HepG2 (cell line): ENCODE data around the gene MMP17. TPM values are rescaled to one million over a fixed set of nuclear protein-coding genes. Genes with fewer than 3 reads are reported as not detected.

Source experiments
- DMTF1 ChIP-seq: sonication (generic); formaldehyde crosslinking; IDR thresholded peaks from 2 replicates; pipeline ENCODE4 v1.4.0; 2020; ENCODE audit warnings: mild to moderate bottlenecking, missing genetic modification reagents
- HNF4A ChIP-seq: sonication (generic); formaldehyde crosslinking; IDR thresholded peaks from 2 replicates; pipeline ENCODE4 v1.4.0; 2020; ENCODE audit warnings: missing genetic modification reagents
- MEIS2 ChIP-seq: sonication (generic); formaldehyde crosslinking; IDR thresholded peaks from 2 replicates; pipeline ENCODE4 v1.9.0; 2021; ENCODE audit warnings: mild to moderate bottlenecking, missing genetic modification reagents
- PPARG ChIP-seq: conservative IDR thresholded peaks from 2 replicates; pipeline ENCODE4 v1.6.1; 2016; ENCODE audit warnings: missing biosample characterization, missing genetic modification reagents
- TRIM22 ChIP-seq: fragments of 450-650 bp; IDR thresholded peaks from 2 replicates; pipeline ENCODE4 v1.6.1; 2017
- ZBTB10 ChIP-seq: sonication (generic); formaldehyde crosslinking; IDR thresholded peaks from 2 replicates; pipeline ENCODE4 v1.4.0; 2020; ENCODE audit warnings: missing genetic modification reagents, borderline replicate concordance
- ZNF713 ChIP-seq: sonication (generic); formaldehyde crosslinking; IDR thresholded peaks from 2 replicates; pipeline ENCODE4 v1.4.0; 2020; ENCODE audit warnings: mild to moderate bottlenecking, missing genetic modification reagents
- ZNF800 ChIP-seq: sonication (generic); formaldehyde crosslinking; IDR thresholded peaks from 2 replicates; pipeline ENCODE4 v1.4.0; 2020; ENCODE audit warnings: missing genetic modification reagents
- ZNF841 ChIP-seq: sonication (generic); formaldehyde crosslinking; IDR thresholded peaks from 2 replicates; pipeline ENCODE4 v1.8.1; 2023; ENCODE audit warnings: missing genetic modification reagents, borderline replicate concordance
- polyA plus RNA-seq, 8 experiments: library from polyadenylated mRNA; depleted of rRNA in 3 of 8; stranded (reverse) in 7 of 8; unstranded in 1 of 8; fragments of >200 nt; fragmentation: Illumina TruSeq in 4 of 8; extraction: Trizol in 4 of 8; gene quantifications; 2 replicates each; pipeline versions ENCODE4 v1.2.1 to v1.2.3, GENCODE V29; 2011 to 2016; ENCODE audit warnings: low read depth in 4 of 8, missing spikeins in 1 of 8, mixed read lengths in 1 of 8; ENCODE audit not compliant: insufficient read depth in 1 of 8
- total RNA-seq, 5 experiments: library from RNA; depleted of rRNA; stranded (reverse); fragments of >200 nt; fragmentation: Illumina TruSeq; extraction: Trizol; gene quantifications; 2 replicates each; pipeline ENCODE4 v1.2.3, GENCODE V29; 2016; ENCODE audit warnings: low read depth in 1 of 5
- TF ChIP-seq, protein P1 (sequence below): sonication (generic); formaldehyde crosslinking; IDR thresholded peaks from 2 replicates; pipeline ENCODE4 v1.8.0; 2022; ENCODE audit warnings: missing genetic modification reagents, mild to moderate bottlenecking, borderline replicate concordance
- TF ChIP-seq, protein P2 (sequence below): IDR thresholded peaks from 2 replicates; pipeline ENCODE4 v1.6.1; 2016; ENCODE audit warnings: missing compliant biosample characterization, missing genetic modification reagents, borderline replicate concordance

The MMP17 gene
- total and polyA plus RNA-seq, 2 of the 13 experiments (the other 11 are each of a cell fraction or from before 2014, with no cell fraction given), result 0.55 to 0.80 TPM

- TF ChIP-seq ZBTB10 (CRISPR knock-in tag) (no peak), ZNF841 (no peak), ZNF800 (CRISPR knock-in tag) (no peak), HNF4A (CRISPR knock-in tag) (no peak), TRIM22 (no peak), ZNF713 (no peak), MEIS2 (CRISPR knock-in tag) (no peak), PPARG (no peak), DMTF1 (no peak)
- TF ChIP-seq, protein P1, sequence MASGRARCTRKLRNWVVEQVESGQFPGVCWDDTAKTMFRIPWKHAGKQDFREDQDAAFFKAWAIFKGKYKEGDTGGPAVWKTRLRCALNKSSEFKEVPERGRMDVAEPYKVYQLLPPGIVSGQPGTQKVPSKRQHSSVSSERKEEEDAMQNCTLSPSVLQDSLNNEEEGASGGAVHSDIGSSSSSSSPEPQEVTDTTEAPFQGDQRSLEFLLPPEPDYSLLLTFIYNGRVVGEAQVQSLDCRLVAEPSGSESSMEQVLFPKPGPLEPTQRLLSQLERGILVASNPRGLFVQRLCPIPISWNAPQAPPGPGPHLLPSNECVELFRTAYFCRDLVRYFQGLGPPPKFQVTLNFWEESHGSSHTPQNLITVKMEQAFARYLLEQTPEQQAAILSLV (CRISPR knock-in tag), result no peak
- TF ChIP-seq, protein P2, sequence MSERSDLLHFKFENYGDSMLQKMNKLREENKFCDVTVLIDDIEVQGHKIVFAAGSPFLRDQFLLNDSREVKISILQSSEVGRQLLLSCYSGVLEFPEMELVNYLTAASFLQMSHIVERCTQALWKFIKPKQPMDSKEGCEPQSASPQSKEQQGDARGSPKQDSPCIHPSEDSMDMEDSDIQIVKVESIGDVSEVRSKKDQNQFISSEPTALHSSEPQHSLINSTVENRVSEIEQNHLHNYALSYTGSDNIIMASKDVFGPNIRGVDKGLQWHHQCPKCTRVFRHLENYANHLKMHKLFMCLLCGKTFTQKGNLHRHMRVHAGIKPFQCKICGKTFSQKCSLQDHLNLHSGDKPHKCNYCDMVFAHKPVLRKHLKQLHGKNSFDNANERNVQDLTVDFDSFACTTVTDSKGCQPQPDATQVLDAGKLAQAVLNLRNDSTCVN (CRISPR knock-in tag), result no peak
Observed at GRCh38 chr12:131844656-131845055, 16.5 kb downstream of the MMP17 start (continued).
